HG03039 (cell line): Measurements from ENCODE around the gene ACTR5.
A peak's percentile ranks its signal among the peaks of the same experiment; 100 is the strongest.

Experiments
- ATAC-seq: cut with Tn5 transposase; IDR thresholded peaks from one replicate; pipeline ENCODE4 v1.9.1; 2021; ENCODE audit warnings: mild to moderate bottlenecking, moderate library complexity; ENCODE audit not compliant: unreplicated experiment

The ACTR5 gene

GRCh38 chr20:38728911-38729642, 19.2 kb upstream of the ACTR5 start:
- no peak for ATAC-seq

- ATAC-seq, result no peak
Measured at GRCh38 chr20:38729767-38730166, 18.5 kb upstream of the ACTR5 start.

DNA sequence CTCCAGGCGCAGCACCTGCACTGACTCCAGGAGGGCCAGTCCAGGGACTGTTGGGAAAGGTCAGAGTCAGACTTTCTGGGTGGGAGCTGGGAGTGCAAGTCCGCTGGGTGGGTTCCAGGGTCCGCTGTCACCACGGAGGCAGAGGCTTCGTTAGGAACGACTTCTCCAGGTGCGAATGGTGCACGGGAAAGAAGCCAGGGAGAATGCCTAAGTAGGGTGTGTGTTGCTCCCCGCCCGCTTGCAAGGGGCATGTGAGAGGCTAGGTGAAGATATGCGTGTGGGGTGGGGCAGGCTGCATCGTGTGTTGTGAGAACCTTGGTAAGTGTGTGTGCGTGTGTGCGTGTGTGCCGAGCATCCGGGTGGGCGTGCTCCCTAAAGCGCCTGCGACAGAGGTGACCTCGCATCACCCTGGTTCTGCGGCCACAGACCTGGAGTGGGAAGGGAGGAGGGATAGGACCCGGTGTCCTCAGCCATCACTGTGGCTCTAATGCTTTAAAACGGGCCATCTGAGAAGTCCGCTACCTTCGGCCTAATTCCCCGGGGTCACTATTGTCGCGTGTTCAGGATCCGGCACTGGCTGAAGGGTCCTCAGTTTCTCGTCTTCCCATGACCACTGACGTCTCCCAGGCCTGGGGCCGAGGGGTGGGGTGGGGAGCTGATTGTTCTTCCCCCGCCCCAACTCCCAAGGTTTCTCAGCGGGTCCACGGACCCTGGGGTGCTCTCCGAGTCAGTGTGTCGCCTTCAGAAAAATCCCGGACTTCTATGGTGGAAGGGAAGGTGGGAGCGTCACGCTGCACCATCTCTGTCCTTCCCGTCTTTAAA, 17.9 kb upstream of the ACTR5 start:
- no peak for ATAC-seq

- no peak for ATAC-seq
Measured at GRCh38 chr20:38730989-38731737, 17.1 kb upstream of the ACTR5 start.

DNA sequence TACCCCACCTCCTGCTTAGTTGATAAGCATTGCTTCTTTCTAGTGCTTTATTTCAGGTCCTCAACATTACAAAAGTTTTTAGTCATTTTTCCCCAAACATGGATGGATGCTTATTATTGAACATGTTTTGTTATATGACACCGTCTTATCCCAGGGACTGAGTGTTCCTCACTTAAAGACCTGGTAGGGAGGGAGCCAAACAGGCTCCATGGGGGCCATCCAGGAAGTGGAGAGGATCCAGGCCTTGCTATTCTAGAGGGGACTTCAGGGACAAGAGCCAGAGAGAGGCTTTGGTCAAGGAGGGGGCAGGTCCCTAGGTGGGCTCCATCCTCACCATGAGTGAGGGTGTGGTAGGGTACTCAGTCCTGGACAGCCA, 16.5 kb upstream of the ACTR5 start:
- ATAC-seq, result no peak

- ATAC-seq, result no peak
Measured at GRCh38 chr20:38732981-38733380, 15.3 kb upstream of the ACTR5 start.

GRCh38 chr20:38735172-38735571, 13.1 kb upstream of the ACTR5 start:
- no peak for ATAC-seq

GRCh38 chr20:38737887-38738286, 10.4 kb upstream of the ACTR5 start:
- no peak for ATAC-seq

DNA sequence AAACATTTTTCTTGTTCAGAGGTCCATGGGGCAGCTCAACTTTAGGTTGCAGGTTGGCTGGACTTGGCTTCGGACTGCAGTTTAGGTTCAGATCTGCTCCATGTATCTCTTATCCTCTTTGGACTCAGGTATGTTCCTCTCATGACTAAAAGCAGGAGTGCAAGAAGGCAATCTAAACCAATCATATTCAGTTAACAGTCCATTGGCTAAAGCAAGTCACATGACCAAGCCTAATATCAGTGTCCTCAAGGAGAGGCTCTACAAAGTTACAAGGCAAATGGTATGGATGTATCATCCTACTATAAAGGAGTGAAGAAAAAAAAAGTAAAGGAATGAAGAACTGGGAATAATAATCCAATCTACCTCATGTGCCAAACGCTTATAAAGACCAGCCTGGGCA, 2.5 kb upstream of the ACTR5 start:
- ATAC-seq, result no peak

- ATAC-seq, result no peak
Measured at GRCh38 chr20:38747495-38748096, 664 bp upstream of the ACTR5 start.

GRCh38 chr20:38748861-38749149, 545 bp downstream of the ACTR5 start:
- ATAC-seq, result peak; percentile 15

- ATAC-seq, result no peak
Measured at GRCh38 chr20:38751360-38751976, 3.2 kb downstream of the ACTR5 start.

GRCh38 chr20:38752029-38752428, 3.8 kb downstream of the ACTR5 start:
- no peak for ATAC-seq

- ATAC-seq, result no peak
Measured at GRCh38 chr20:38754924-38755323, 6.7 kb downstream of the ACTR5 start.

- no peak for ATAC-seq
Measured at GRCh38 chr20:38755324-38755910, 7.2 kb downstream of the ACTR5 start.

- ATAC-seq, result no peak
Measured at GRCh38 chr20:38757145-38757775, 9.0 kb downstream of the ACTR5 start.

DNA sequence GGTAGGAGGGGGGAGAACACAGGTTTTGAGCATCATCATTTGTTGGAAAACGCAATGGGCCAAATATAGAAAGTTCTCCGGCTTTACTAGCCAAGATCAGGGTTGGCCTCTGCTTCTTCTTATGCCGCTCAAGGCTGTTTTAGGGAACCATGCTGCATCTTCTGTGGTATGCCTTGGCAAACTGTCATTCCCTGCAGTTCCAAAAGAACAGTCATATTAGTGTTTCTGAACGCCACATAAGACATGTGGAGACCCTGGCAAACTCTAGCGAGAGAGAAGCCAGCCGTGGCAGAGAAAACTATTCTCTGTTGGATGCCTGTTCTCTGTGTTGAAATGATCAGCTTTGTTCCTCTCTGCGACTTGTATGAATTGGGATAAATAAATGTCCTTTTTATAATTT, 10.8 kb downstream of the ACTR5 start:
- ATAC-seq, result no peak

- ATAC-seq, result no peak
Measured at GRCh38 chr20:38760978-38761377, 12.7 kb downstream of the ACTR5 start.

DNA sequence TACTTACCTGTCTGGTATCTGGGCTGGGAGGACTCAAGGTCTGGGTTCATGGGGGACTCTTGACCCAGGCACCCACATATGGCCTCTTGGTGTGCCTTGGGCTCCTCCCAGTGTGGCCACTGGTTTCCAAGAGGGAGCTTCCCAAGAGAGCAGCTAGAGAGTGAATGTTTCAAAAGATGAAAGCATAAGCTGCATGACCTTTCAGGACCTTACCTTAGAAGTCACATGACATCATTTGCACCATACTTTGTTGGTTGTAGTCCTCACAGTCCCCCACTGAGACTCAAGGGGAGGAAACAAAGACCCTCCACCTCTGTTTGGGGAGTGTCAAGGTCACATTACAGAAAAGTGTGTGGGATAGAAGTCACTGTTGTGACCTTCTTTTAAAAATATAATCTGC, 13.9 kb downstream of the ACTR5 start:
- no peak for ATAC-seq

DNA sequence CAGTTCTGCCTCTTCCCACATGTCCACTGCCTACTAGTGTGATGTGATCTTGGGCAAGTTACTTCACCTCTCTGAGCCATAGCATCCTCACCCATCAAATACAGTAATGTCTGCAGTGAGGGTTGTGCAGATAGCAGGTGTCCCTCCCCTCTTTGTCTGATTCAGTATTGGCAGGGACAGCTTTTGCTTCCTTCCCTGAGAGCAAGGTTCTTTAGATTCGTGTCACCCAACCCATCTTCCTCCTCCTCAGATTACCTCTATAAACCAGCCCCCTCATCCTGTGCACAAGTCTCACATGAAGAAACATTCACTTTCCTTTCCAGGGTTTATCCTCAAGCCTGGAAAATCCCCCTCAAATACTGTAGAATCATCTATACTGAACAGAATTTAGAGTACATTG, 15.4 kb downstream of the ACTR5 start:
- no peak for ATAC-seq
